GDM1 (cell line): ENCODE results near the gene ATP5ME.

Source experiments
- DNase-seq: peaks from one replicate; lab custom pipeline; 2025; lab: John Stamatoyannopoulos, UW

Gene ATP5ME

DNA sequence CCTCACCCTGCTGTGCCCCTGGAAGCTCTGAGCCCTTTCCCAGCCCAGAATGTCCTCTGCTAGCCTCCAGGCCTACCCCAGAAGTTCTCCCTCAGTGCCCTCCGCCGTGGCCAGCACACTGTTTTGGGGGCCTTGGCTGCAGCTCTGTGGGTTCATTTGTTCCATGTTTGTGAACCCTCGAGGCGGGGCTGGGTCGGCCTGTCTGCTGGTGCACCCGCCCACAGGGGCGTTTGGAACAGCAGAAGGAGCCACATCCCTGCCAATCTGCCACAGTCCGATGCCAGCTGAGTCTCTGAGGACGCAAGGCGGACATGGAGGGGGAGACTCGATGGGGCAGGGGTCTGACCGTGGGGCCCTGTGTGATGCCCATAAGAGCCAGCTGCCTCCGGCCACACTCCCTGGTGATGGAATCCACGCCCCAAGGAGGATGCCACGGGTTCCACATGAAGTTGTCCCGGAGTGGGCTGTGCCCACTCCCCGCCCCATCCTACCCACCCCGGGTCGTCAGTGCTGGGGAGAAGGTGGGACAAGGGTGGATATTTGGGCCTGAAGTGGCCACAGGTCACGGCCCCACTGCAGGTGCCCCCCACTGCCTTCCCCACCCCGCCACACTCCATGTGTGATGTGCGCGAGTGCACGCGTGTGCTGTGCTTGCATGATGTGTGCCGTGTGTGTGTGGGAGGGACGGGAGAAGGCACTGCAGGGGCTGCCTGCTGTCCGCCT, 7.1 kb downstream of the ATP5ME start:
- DNase-seq: no peak

DNA sequence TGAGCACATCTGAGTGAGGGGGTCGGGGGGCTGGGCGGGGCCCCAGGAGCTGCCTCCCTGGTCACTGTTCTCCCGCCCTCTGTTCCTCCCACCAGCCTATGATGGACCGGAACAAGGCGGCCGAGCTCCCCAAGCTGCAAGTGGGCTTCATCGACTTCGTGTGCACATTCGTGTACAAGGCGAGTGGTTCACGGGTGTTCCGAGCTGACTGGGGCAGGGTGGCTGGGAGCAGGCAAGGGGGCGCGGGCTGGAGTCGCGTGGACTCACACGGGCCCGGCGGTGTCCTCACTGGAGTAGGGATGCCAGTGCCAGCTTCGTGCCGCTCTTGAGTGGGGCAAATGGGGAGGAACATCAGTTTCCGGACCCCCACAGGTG, 7.7 kb downstream of the ATP5ME start:
- DNase-seq: no peak

DNA sequence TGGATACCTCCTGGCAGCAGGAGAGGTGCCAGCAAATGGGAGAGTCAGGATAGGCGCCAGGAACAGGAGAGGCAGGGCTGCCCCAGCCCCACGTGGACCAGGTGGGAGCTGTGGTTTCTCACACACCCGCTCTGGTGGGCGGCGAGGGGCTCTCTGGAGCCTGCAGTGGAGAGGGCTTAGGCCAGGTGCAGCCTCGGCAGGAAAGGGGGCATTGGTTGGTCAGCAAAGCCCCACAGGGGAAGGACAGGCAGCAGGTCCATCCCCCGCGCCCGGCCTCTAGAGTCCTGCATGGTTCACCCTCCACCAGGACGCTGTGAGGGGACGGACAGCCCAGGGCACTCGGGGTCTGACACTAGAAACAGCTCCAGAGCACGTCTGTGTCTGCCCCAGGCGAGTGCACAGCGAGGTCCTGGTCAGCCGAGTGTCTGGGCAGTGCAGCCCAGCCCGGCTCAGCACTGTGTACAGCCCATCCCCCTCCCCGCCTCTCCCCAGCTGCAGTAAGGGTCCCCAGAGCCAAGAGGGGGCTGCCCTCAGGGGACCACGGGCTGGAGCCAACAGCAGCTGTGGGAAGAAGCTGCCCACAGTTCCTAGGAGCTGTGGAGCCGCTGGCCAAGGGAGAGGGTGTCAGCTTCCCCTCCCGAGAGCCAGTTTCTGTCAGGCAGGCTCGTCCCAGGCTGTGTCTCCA, 8.2 kb downstream of the ATP5ME start:
- no peak for DNase-seq

DNA sequence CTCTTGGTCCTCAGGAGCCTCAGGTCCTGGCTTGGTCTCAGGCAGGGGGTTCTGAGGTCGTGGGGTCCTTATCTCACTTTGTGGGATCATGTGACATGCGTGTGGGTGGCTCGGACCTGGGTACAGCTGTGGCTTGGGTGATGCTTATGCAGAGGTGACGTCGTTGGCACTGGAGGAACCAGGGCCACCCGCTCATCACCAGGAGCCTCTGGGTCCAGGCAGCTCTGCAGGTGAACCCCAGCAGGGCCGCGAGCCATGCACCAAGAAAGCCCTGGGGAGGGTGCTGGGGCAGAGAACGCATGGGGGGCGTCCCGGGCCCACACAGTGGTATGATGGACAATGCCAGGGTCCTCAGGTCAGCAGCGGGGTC, 8.7 kb downstream of the ATP5ME start:
- no peak for DNase-seq

DNA sequence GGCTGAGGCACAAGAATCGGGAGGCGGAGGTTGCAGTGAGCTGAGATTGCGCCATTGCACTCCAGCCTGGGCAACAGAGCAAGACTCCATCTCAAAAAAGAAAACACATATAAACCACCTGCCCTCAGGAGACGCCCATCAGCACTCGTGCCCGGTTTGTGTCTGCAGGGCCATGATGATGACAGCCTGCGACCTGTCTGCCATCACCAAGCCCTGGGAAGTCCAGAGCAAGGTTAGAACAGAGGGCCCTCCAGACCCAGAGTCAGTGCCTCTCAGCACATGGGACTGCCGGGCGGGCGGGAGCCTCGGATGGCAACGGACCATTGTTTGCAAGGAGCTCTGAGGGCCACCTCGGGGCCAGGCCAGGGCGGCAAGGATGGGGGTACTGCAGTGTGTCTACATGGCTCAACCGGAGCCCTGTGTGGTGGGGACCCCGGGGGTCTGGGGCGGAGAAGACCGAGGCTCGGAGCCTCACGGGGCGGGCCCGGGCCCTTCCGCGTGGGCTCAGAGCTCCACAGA, 9.3 kb downstream of the ATP5ME start:
- no peak for DNase-seq

DNA sequence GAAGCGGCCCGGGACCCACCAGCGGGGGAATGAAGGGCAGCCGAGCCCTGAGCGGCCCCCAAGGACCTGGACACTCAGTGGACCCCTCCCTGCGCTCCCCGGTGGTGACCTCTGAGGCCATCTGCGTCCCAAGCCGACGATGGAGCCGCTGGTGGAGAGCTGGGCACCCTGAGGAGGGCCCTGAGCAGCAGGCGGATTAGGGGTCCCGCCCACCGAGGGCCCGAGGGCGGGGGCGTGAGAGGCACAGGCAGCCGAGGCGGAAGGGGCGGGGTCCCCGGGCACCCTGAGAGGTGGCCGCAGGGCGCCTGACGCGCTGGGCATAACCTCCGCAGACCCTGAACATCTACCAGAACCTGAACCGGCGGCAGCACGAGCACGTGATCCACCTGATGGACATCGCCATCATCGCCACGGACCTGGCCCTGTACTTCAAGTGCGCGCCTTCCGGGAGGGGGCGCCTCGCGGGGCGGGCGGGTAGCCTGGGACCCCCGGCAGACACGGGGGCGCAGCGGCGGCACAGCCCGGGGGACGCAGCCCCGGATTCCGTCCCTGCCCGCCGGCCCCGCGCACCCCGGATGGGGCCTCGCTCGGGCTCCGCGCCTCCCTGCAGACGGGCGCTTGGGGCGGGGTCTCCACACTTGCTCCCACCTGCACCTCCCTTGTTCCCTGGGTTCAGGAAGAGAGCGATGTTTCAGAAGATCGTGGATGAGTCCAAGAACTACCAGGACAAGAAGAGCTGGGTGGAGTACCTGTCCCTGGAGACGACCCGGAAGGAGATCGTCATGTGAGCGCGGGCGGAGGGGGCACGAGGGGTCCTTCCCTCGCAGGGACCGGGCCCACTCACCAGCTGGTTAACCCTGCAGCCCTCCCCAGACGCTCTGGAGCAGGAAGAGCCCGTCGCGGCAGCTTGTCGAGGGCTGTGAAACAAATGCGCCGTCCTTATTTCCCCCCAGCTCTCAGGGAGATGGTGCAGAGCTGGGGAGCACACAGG, 10.3 kb downstream of the ATP5ME start:
- no peak for DNase-seq

DNA sequence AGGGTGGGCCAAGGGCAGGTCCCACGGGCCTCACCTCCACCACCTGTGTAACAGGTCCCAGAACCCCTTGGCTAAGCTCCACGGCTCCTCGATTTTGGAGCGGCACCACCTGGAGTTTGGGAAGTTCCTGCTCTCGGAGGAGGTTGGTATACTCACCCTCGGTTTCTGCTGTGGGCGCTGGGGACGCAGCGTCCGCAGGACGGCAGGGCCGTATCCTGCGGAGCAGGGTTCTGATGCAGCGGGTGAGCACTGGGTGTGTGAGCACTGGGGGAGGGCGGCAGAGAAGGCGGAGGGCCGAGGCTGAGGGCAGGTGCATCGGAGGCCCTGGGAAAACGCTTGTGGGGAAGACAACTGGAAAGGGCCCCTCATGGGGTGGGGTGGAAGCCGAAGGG, 11.0 kb downstream of the ATP5ME start:
- DNase-seq: no peak

DNA sequence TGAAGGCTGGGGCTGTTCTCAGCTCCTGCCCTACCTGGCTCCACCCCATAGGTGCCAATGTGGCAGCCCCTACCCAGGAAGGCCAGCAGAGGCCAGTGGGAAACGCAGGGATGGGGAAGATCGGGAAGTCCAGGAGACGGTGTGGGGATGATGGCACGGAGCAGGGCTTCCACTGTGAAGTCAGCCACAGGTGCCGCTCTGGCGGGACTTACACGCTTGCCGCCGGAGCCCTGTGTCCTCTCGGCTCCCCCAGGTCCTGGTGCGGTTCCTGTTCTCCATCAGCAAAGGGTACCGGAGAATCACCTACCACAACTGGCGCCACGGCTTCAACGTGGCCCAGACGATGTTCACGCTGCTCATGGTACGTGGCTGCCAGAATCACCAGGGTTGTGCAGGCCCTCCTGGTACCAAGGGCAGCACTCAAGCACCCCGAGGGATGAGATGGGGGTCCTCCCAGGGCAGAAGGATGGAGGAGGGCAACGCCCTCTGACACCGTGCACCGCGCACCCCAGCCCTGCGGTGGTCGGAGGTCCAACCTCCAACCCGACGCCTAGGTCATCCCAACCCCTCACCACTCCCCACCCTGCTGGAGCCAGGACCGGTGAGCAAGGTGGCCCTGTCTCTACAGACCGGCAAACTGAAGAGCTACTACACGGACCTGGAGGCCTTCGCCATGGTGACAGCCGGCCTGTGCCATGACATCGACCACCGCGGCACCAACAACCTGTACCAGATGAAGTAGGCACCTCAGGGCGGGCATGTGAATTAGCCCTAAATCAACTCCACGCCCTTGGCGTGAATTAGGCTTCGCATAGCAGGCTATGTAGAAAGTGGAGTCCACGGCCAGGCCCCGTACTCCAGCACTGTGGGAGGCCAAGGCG, 12.0 kb downstream of the ATP5ME start:
- no peak for DNase-seq

DNA sequence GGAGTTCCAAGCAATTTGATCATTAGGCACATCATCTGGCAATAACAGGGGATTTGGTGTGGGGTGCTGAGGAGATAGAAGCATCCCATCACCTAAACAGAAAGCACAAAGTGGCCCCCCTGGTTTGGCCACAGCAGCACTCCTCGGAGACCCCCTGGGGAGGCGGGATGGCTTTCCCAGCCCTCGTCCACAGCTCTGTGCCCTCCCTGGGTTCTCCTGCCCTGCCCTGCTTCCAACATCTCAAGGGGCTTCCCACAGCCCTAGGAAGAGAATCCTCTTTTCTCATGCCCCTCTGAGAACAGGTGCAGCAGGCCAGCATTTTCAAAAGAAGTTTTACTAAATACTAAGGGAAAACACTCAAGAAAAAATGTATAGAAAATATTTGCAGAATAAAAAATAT, 12.8 kb downstream of the ATP5ME start:
- no peak for DNase-seq

DNA sequence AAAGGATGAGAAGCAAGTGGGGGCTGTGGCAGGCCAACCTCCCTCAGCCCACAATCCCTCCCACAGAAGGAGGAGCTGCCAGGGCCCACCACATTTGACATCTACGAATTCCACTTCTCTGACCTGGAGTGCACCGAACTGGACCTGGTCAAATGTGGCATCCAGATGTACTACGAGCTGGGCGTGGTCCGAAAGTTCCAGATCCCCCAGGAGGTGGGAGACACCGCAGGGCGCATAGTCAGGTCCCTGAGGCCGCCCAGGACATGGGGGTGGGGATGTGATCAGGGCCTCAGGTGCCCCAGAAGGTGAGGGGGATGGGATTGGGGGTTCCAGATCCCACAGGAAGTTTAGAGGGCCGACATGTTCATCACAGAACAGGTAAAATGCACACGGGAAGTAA, 13.7 kb downstream of the ATP5ME start:
- no peak for DNase-seq

DNA sequence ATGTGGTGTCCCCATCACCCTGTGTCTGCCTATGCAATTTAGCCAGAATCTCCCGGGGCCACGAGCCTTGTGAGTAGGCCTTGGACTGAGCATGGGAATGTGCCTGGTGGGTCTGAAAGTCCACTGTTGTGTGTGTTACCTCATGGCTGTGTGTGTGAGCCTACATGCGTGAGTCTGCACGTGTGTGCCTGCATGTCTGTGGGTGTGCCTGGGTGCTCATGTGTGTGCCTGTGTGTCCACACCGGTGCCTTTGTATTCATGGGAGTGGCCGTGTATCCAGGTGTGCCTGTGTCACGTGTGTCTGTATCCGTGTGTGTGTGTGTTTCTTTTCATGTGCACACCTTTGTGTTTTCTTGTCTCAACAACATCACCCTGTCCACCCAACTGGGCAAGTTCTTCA, 14.2 kb downstream of the ATP5ME start:
- no peak for DNase-seq

DNA sequence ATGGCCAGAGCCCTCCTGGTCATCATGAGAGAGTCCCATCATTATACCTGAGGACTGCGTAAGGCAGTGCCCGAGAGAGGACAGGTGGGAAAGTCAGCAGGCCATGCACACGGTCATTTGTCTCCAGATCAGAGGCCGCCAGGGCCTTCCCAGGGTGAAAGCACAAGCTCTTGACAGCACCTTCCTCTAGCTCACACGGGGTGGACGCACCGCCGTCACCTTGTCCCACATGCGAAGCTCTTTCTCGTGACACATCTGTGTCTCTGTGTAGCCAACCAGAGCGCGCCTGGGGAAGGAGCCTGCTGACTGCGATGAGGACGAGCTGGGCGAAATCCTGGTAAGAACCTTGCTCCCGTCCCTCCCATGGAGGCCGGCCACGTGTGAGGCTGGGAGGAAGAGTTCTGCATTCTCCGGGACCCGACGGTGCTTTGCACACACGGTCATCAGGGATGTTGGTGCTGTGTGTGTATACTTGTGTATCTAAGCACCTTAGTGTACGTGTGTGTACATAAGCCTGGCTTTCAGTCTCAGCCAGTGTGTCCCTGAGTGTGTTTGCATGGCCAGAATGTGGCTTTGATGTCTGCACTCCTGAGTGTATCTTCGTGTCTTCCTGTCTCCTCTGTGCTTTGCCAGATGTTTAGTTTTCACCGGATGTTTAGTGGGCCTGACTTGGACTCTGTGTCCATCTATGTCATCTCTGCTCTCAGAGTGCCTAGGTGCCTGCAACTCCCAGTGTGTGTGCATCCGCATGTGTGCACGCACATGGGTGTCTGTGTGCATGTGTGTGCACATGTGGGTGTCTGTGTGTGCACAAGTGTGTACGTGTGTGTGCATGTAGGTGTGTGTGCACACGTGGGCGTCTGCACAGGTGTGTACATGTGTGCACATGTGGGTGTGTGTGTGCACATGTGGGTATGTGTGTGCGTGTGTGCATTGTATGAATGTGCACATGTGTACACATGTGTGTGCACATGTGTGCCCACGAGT, 15.1 kb downstream of the ATP5ME start:
- DNase-seq: no peak

DNA sequence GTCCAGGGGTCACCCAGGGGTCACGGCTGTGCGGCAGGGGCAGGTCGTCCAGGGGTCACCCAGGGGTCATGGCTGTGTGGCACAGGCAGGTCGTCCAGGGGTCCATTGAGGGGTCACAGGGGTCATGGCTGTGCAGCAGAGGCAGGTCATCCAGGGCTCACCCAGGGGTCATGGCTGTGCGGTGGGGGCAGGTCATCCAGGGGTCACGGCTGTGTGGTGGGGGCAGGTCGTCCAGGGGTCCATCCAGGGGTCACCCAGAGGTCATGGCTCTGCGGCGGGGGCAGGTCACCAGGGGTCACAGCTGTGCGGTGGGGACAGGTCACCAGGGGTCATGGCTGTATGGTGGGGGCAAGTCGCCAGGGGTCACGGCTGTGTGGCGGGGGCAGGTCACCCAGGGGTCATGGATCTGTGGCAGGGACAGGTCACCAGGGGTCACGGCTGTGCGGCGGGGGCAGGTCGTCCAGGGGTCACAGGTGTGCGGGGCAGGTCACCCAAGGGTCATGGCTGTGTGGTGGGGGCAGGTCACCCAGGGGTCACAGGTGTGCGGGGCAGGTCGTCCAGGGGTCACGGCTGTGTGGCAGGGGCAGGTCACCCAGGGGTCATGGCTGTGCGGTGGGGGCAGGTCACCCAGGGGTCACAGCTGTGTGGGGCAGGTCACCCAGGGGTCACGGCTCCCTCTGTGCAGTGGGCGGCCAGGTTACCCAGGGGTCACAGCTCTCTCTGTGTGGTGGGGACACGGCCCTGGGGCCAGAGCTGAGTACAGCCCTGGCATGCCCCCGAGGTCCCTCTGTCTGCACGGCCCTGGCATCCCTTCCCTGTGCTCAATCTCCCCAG, 16.0 kb downstream of the ATP5ME start:
- DNase-seq: no peak

DNA sequence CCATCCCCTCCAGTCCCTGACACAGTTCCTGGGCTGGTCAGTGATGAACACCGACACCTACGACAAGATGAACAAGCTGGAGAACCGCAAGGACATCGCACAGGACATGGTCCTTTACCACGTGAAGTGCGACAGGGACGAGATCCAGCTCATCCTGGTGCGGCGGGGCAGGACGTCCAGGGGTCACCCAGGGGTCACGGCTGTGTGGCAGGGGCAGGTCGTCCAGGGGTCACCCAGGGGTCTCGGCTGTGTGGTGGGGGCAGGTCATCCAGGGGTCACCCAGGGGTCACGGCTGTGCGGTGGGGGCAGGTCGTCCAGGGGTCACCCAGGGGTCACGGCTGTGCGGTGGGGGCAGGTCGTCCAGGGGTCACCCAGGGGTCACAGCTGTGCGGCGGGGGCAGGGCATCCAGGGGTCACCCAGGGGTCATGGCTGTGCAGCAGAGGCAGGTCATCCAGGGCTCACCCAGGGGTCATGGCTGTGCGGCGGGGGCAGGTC, 16.7 kb downstream of the ATP5ME start:
- DNase-seq: no peak

DNA sequence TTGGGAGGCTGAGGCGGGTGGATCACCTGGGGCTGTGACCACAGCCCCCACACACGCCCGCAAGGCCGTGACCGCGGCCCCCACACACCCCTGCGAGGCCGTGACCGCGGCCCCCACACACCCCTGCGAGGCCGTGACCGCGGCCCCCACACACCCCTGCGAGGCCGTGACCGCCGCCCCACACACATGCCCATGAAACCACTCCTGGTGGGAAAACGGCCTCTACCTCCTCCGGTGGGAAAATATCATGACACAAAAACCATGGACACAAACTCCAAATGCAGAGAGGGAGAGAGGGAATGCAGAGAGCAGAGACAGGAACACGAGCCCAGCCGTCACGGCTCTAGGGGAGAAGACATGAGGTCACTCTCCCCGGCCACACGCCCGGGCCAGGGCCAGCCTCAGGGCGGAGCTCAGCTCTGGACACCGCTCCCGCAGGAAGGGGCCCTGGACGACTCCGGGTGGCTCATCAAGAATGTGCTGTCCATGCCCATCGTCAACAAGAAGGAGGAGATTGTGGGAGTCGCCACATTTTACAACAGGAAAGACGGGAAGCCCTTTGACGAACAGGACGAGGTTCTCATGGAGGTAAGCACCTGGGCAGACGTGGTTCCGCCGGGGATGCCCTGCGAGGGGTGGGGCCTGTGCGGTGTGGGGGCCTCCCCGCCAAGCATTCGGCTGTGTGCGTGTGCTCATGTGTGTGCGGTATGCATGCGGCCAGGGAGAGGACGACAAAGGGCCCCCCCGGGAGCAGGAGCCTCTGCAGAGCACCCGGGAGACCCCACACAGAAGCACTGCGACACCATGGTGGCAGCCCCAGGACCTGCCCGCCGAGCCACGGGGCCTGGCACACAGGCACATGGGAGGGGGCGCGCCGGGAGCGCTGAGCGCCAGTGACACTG, 17.4 kb downstream of the ATP5ME start:
- no peak for DNase-seq

DNA sequence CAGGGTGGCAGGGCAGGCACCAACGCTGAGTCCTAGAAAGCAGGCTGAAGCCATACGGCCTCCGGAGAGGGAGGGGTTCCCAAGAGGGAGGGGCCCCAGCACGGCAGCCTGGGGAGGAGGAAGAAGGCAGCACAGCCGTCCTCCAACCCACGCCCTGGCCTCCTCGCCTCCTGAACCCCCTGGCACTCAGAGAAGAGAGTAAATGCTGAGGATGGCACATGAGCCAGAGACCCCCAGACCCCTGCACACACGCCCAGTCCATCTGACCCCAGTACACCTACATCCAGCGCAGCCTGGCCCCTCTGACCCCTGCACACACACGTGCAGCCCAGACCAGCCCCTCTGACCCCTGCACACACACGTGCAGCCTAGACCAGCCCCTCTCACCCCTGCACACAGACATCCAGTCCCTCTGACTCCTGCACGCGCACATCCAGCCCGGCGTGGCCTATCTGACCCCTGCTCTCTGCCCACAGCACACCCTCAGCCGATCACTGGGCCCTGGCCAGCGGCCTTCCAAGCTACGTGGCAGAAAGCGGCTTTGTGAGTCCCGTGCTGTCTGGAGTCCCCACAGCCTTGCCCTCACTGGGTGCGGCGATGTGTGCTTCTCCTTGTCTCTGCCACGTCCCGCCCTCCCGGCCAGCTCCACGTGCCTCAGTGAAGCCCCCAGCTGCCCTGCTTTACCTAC, 18.5 kb downstream of the ATP5ME start:
- DNase-seq: no peak

DNA sequence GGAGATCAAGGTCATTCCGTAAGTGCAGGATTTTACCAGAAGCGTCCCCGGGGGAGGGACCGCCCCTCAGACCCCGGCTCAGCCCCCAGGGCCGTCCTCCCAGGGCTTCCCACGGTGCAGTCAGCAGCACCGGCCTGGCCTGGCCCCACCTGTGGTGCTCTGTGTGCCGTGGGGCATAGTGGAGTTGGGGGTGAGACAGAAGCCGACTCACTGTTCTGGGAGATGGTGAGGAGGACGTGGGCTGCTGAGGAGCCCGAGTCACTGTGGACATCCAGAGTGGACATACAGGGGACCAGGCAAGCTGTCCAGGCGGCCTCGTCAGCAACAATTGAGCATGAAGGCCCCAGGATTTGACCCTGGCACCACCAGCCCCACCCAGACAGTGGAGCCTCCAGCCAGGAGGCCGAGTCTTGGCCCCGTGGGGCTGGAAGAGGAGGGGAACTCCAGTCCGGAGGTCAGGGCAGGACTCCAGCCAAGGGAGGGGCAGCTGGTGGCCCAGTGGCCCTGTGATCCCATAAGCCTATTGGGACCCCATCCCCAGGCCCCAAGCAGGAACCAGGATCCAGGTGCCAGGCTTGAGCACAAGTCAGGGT, 19.1 kb downstream of the ATP5ME start:
- no peak for DNase-seq
